Measurements from ENCODE around the gene CCDC134. TPM values are rescaled to one million over a fixed set of nuclear protein-coding genes. Genes with fewer than 3 reads are reported as not detected.
A peak's percentile ranks its signal among the peaks of the same experiment; 100 is the strongest.

Gene CCDC134
- polyA plus RNA-seq, 1 donor (not counting 4 experiments of a cell fraction or from before 2014, with no cell fraction given) = 4.1 TPM

- dilution Hi-C loops (cut with MboI; ENCODE audit: extremely low pct_ligation_motif_present, low sequenced_read_pairs) = no loop called here
- Histone ChIP-seq H3K4me3 (ENCODE audit: control insufficient read depth in 2 of 3, extremely low read depth in 1 of 3, insufficient read depth in 2 of 3, low read depth in 1 of 3, low read length in 3 of 3) (no peak overlapping the region), H3K9ac (ENCODE audit: control insufficient read depth, extremely low read depth, insufficient read depth, low read length) (no peak overlapping the region), H3K27me3 (ENCODE audit: control insufficient read depth, extremely low read depth, insufficient read depth, low read length) (no peaks in the 10 kb centered on the region), H3K4me1 (ENCODE audit: control insufficient read depth, extremely low read depth, insufficient read depth, low read length) (no peaks in the 10 kb centered on the region), H3K79me2 (ENCODE audit: control insufficient read depth, insufficient read depth, low read length) (no peaks in the 10 kb centered on the region), H3K27ac (ENCODE audit: control insufficient read depth, insufficient read depth, low read length) (no peak overlapping the region), H4K20me1 (ENCODE audit: control insufficient read depth, extremely low read depth, insufficient read depth, low read length) (no peaks in the 10 kb centered on the region), H3K4me2 (ENCODE audit: control insufficient read depth, extremely low read depth, insufficient read depth, low read depth, low read length) (no peak overlapping the region), H2AFZ (ENCODE audit: control insufficient read depth, low read length) (no peak overlapping the region), H3K9me3 (ENCODE audit: control insufficient read depth, low read depth, low read length) (no peaks in the 10 kb centered on the region), H3K9me1 (ENCODE audit: control insufficient read depth, extremely low read depth, insufficient read depth, low read length) (no peaks in the 10 kb centered on the region), H3K36me3 (ENCODE audit: control insufficient read depth in 2 of 2, extremely low read depth in 1 of 2, insufficient read depth in 2 of 2, low read length in 2 of 2) (peaks cover 0 to 2% of the 10 kb centered on the region in 2 experiments)
- DNase-seq (ENCODE audit: low read depth, low spot score) (no peak), FAIRE-seq (no peak)
- TF ChIP-seq EZH2 (IDR thresholded peaks at IDR 0.05; ENCODE audit: low read length) = no peak
- TF ChIP-seq, protein P1, sequence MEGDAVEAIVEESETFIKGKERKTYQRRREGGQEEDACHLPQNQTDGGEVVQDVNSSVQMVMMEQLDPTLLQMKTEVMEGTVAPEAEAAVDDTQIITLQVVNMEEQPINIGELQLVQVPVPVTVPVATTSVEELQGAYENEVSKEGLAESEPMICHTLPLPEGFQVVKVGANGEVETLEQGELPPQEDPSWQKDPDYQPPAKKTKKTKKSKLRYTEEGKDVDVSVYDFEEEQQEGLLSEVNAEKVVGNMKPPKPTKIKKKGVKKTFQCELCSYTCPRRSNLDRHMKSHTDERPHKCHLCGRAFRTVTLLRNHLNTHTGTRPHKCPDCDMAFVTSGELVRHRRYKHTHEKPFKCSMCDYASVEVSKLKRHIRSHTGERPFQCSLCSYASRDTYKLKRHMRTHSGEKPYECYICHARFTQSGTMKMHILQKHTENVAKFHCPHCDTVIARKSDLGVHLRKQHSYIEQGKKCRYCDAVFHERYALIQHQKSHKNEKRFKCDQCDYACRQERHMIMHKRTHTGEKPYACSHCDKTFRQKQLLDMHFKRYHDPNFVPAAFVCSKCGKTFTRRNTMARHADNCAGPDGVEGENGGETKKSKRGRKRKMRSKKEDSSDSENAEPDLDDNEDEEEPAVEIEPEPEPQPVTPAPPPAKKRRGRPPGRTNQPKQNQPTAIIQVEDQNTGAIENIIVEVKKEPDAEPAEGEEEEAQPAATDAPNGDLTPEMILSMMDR (optimal IDR thresholded peaks at IDR 0.05 in 1 of 3, IDR thresholded peaks at IDR 0.05 in 1 of 3, conservative IDR thresholded peaks at IDR 0.05 in 1 of 3; ENCODE audit: extremely low read depth in 1 of 3, insufficient read depth in 2 of 3, low read length in 3 of 3) = no peak
These were observed 21.2 kb downstream of the CCDC134 start for GRCh38 chr22:41821471-41822316.

DNA sequence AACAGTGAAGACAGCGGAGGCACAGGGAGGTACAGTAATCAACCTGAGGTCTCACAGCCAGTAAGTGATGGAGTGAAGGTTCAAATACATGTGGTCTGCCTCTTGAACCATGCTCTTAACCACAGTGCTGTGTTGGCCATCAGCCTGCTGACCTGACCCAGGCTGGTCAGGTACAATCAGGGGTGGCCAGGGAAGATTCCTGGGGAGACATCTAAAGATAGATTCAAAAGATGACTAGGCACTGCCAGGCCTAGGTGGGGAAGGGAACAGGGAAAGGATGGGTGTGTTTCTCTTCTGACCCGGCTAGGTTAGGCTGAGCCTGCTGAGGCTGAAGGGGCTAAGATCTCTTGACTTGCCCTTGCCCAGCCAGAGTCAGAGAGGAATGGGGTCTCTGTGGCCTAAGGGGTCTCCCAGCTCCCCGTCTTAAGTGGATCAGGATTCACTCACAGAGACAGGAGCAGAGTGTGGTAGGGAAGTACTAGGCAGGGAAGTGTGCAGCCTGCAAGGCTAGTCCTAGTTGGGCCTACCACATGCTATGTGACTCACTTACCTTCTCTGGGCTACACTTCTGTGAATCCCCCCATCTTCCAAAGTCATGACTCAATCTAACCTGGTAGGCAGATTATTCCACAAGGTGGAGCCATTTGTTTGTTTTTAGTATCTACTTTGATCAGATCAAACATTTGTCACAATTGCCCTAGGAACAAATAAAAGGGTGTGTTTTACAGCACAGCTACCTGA, 22.0 kb downstream of the CCDC134 start:
- no peaks in the 10 kb centered on the region for H3K9me3 ChIP-seq (ENCODE audit: control insufficient read depth, low read depth, low read length)
- peak overlapping the region; percentile 22 for H3K27ac ChIP-seq (ENCODE audit: control insufficient read depth, insufficient read depth, low read length)
- no peaks in the 10 kb centered on the region for H3K4me1 ChIP-seq (ENCODE audit: control insufficient read depth, extremely low read depth, insufficient read depth, low read length)
- DNase-seq (ENCODE audit: low read depth, low spot score) = peak; percentile 75
- H3K9me1 ChIP-seq (ENCODE audit: control insufficient read depth, extremely low read depth, insufficient read depth, low read length) = no peaks in the 10 kb centered on the region
- no peaks in the 10 kb centered on the region for H3K27me3 ChIP-seq (ENCODE audit: control insufficient read depth, extremely low read depth, insufficient read depth, low read length)
- peak; percentile 96 for FAIRE-seq
- H3K36me3 ChIP-seq (ENCODE audit: control insufficient read depth in 2 of 2, extremely low read depth in 1 of 2, insufficient read depth in 2 of 2, low read length in 2 of 2) = peaks cover 0 to 2% of the 10 kb centered on the region in 2 experiments
- no peak overlapping the region for H3K4me3 ChIP-seq (ENCODE audit: control insufficient read depth in 2 of 3, extremely low read depth in 1 of 3, insufficient read depth in 2 of 3, low read depth in 1 of 3, low read length in 3 of 3)
- dilution Hi-C loops (cut with MboI; ENCODE audit: extremely low pct_ligation_motif_present, low sequenced_read_pairs) = no loop called here
- no peak for TF ChIP-seq EZH2 (IDR thresholded peaks at IDR 0.05; ENCODE audit: low read length)
- TF ChIP-seq, protein P1 (optimal IDR thresholded peaks at IDR 0.05 in 1 of 3, IDR thresholded peaks at IDR 0.05 in 1 of 3, conservative IDR thresholded peaks at IDR 0.05 in 1 of 3; ENCODE audit: extremely low read depth in 1 of 3, insufficient read depth in 2 of 3, low read length in 3 of 3) = peak; percentile 51 to 73 (median 55)
- H2AFZ ChIP-seq (ENCODE audit: control insufficient read depth, low read length) = no peak overlapping the region
- no peaks in the 10 kb centered on the region for H4K20me1 ChIP-seq (ENCODE audit: control insufficient read depth, extremely low read depth, insufficient read depth, low read length)
- no peaks in the 10 kb centered on the region for H3K79me2 ChIP-seq (ENCODE audit: control insufficient read depth, insufficient read depth, low read length)
- peak overlapping the region; percentile 36 for H3K9ac ChIP-seq (ENCODE audit: control insufficient read depth, extremely low read depth, insufficient read depth, low read length)
- H3K4me2 ChIP-seq (ENCODE audit: control insufficient read depth, extremely low read depth, insufficient read depth, low read depth, low read length) = no peak overlapping the region

All from keratinocyte (primary cell).